ENCODE data around the gene KRTDAP. TPM values are rescaled to one million over a fixed set of nuclear protein-coding genes. Genes with fewer than 3 reads are reported as not detected.

Gene KRTDAP
- total and polyA plus RNA-seq, 2 donors from 2014 or later: not detected

DNA sequence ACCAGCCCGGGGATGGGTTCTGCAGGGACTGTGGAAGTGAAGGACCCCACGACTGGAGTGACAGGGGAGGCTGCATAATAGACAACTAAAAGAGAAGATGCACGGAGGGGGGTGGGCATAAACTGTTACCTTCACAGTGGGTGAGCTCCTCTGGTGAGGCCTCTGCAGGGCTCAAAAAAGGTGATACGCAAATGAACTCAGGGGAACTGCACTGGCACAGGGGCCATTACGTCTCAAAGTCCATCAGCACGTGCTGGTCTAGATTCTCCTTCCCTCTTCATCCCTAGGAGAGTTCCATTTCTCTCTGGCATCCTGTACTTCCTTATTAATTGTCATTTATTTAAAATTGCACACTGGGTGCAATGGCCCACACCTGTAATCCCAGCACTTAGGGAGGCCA lies 50.3 kb downstream of the KRTDAP start:
- H3K9me3 ChIP-seq (ENCODE audit: control insufficient read depth in 2 of 3, insufficient read depth in 1 of 3, low read length in 3 of 3): no peaks in the 10 kb centered on the region
- FAIRE-seq (no peak), DNase-seq (no peak)
- H3K27ac ChIP-seq (ENCODE audit: low read depth in 2 of 2, low read length in 2 of 2): no peak overlapping the region
- H3K27me3 ChIP-seq (ENCODE audit: control insufficient read depth, insufficient read depth, low read length): no peaks in the 10 kb centered on the region
- no peak overlapping the region for H3K4me3 ChIP-seq (ENCODE audit: low read length in 3 of 3)
- H3K9ac ChIP-seq (ENCODE audit: low read length in 3 of 3): no peak overlapping the region
- no peaks in the 10 kb centered on the region for H3K36me3 ChIP-seq (ENCODE audit: control insufficient read depth in 2 of 3, insufficient read depth in 3 of 3, low read length in 3 of 3)
- intact Hi-C loops (cut with DNase I): no loop called here
- TF ChIP-seq, protein P1, sequence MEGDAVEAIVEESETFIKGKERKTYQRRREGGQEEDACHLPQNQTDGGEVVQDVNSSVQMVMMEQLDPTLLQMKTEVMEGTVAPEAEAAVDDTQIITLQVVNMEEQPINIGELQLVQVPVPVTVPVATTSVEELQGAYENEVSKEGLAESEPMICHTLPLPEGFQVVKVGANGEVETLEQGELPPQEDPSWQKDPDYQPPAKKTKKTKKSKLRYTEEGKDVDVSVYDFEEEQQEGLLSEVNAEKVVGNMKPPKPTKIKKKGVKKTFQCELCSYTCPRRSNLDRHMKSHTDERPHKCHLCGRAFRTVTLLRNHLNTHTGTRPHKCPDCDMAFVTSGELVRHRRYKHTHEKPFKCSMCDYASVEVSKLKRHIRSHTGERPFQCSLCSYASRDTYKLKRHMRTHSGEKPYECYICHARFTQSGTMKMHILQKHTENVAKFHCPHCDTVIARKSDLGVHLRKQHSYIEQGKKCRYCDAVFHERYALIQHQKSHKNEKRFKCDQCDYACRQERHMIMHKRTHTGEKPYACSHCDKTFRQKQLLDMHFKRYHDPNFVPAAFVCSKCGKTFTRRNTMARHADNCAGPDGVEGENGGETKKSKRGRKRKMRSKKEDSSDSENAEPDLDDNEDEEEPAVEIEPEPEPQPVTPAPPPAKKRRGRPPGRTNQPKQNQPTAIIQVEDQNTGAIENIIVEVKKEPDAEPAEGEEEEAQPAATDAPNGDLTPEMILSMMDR (IDR thresholded peaks at IDR 0.05; ENCODE audit: borderline replicate concordance, extremely low read depth, insufficient read depth): no peak
- H3K4me1 ChIP-seq (ENCODE audit: control insufficient read depth in 2 of 3, insufficient read depth in 2 of 3, low read depth in 1 of 3, low read length in 3 of 3): peaks cover 3 to 13% (median 4%) of the 10 kb centered on the region in 3 donors

GRCh38 chr19:35438527-35438926 lies 51.7 kb downstream of the KRTDAP start:
- H3K9me3 ChIP-seq (ENCODE audit: control insufficient read depth in 2 of 3, insufficient read depth in 1 of 3, low read length in 3 of 3): no peaks in the 10 kb centered on the region
- H3K9ac ChIP-seq (ENCODE audit: low read length in 3 of 3): no peak overlapping the region
- intact Hi-C loops (cut with DNase I): no loop called here
- no peaks in the 10 kb centered on the region for H3K36me3 ChIP-seq (ENCODE audit: control insufficient read depth in 2 of 3, insufficient read depth in 3 of 3, low read length in 3 of 3)
- H3K27ac ChIP-seq (ENCODE audit: low read depth in 2 of 2, low read length in 2 of 2): no peak overlapping the region
- no peak for FAIRE-seq
- H3K4me1 ChIP-seq (ENCODE audit: control insufficient read depth in 2 of 3, insufficient read depth in 2 of 3, low read depth in 1 of 3, low read length in 3 of 3): peaks cover 3 to 16% (median 4%) of the 10 kb centered on the region in 3 donors
- TF ChIP-seq, protein P1 (IDR thresholded peaks at IDR 0.05; ENCODE audit: borderline replicate concordance, extremely low read depth, insufficient read depth): no peak
- no peaks in the 10 kb centered on the region for H3K27me3 ChIP-seq (ENCODE audit: control insufficient read depth, insufficient read depth, low read length)
- no peak overlapping the region for H3K4me3 ChIP-seq (ENCODE audit: low read length in 3 of 3)
- no peak for DNase-seq

DNA sequence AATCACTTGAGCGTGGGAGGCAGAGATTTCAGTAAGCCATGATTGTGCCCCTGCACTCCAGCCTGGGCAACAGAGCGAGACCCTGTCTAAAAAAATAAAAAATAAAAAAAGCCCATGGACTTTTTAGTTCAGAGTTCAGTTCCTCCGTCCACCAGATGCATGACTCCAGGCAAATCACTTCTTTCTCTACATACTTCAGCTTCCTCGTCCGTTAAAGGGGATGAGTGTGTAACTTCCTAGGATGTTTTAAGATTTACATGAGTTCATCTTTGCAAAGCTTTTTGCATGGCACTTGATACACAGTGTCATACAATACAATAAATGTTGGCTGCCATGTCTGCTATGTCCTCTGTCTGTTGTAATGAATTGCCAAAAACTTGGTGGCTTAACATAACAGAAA lies 52.2 kb downstream of the KRTDAP start:
- no peaks in the 10 kb centered on the region for H3K27me3 ChIP-seq (ENCODE audit: control insufficient read depth, insufficient read depth, low read length)
- no peak overlapping the region for H3K27ac ChIP-seq (ENCODE audit: low read depth in 2 of 2, low read length in 2 of 2)
- peaks cover 3 to 16% (median 4%) of the 10 kb centered on the region in 3 donors for H3K4me1 ChIP-seq (ENCODE audit: control insufficient read depth in 2 of 3, insufficient read depth in 2 of 3, low read depth in 1 of 3, low read length in 3 of 3)
- H3K4me3 ChIP-seq (ENCODE audit: low read length in 3 of 3): no peak overlapping the region
- no peaks in the 10 kb centered on the region for H3K9me3 ChIP-seq (ENCODE audit: control insufficient read depth in 2 of 3, insufficient read depth in 1 of 3, low read length in 3 of 3)
- no peaks in the 10 kb centered on the region for H3K36me3 ChIP-seq (ENCODE audit: control insufficient read depth in 2 of 3, insufficient read depth in 3 of 3, low read length in 3 of 3)
- no peak overlapping the region for H3K9ac ChIP-seq (ENCODE audit: low read length in 3 of 3)
- intact Hi-C loops (cut with DNase I): no loop called here
- no peak for DNase-seq
- no peak for FAIRE-seq
- TF ChIP-seq, protein P1 (IDR thresholded peaks at IDR 0.05; ENCODE audit: borderline replicate concordance, extremely low read depth, insufficient read depth): no peak

GRCh38 chr19:35437406-35437951 lies 52.8 kb downstream of the KRTDAP start:
- DNase-seq (no peak), FAIRE-seq (no peak)
- TF ChIP-seq, protein P1 (IDR thresholded peaks at IDR 0.05; ENCODE audit: borderline replicate concordance, extremely low read depth, insufficient read depth): no peak
- no peaks in the 10 kb centered on the region for H3K36me3 ChIP-seq (ENCODE audit: control insufficient read depth in 2 of 3, insufficient read depth in 3 of 3, low read length in 3 of 3)
- no peaks in the 10 kb centered on the region for H3K9me3 ChIP-seq (ENCODE audit: control insufficient read depth in 2 of 3, insufficient read depth in 1 of 3, low read length in 3 of 3)
- no peak overlapping the region for H3K27ac ChIP-seq (ENCODE audit: low read depth in 2 of 2, low read length in 2 of 2)
- intact Hi-C loops (cut with DNase I): no loop called here
- no peaks in the 10 kb centered on the region for H3K27me3 ChIP-seq (ENCODE audit: control insufficient read depth, insufficient read depth, low read length)
- H3K9ac ChIP-seq (ENCODE audit: low read length in 3 of 3): no peak overlapping the region
- H3K4me1 ChIP-seq (ENCODE audit: control insufficient read depth in 2 of 3, insufficient read depth in 2 of 3, low read depth in 1 of 3, low read length in 3 of 3): peaks cover 3 to 16% (median 4%) of the 10 kb centered on the region in 3 donors
- no peak overlapping the region for H3K4me3 ChIP-seq (ENCODE audit: low read length in 3 of 3)
